ENCODE results near the gene TPBGL. TPM values are rescaled to one million over a fixed set of nuclear protein-coding genes. Genes with fewer than 3 reads are reported as not detected.

The TPBGL gene
- total RNA-seq, 4 donors from 2014 or later = 0.26 to 0.40 (median 0.33) TPM; not detected in 1

GRCh38 chr11:75204685-75205563, 35.6 kb upstream of the TPBGL start:
- H3K4me1 ChIP-seq = peaks cover 0 to 6% (median 0%) of the 10 kb centered on the region in 4 donors
- no peak overlapping the region for H3K4me3 ChIP-seq
- H3K27ac ChIP-seq (replicated peaks in 1 of 4) = no peak overlapping the region
- H3K9me3 ChIP-seq = no peaks in the 10 kb centered on the region
- DNase-seq (ENCODE audit: extremely low spot score) = peak; percentile 95
- H3K27me3 ChIP-seq = peaks cover 0 to 14% (median 0%) of the 10 kb centered on the region in 4 donors
- TF ChIP-seq POLR2A (IDR thresholded peaks at IDR 0.05; ENCODE audit: low read depth) (no peak), POLR2AphosphoS5 (IDR thresholded peaks at IDR 0.05) (no peak), EP300 (IDR thresholded peaks at IDR 0.05) (no peak), CTCF (IDR thresholded peaks at IDR 0.05) (peak; percentile 79 to 84 (median 83))
- intact Hi-C loops (cut with DNase I) = loop anchor here (5.0 kb wide), 1 partner anchor 63 kb away; no protein-coding TSS in a partner anchor
- no peaks in the 10 kb centered on the region for H3K36me3 ChIP-seq
- 35% methylated on average over 7 of the region's 9 CpGs for WGBS

DNA sequence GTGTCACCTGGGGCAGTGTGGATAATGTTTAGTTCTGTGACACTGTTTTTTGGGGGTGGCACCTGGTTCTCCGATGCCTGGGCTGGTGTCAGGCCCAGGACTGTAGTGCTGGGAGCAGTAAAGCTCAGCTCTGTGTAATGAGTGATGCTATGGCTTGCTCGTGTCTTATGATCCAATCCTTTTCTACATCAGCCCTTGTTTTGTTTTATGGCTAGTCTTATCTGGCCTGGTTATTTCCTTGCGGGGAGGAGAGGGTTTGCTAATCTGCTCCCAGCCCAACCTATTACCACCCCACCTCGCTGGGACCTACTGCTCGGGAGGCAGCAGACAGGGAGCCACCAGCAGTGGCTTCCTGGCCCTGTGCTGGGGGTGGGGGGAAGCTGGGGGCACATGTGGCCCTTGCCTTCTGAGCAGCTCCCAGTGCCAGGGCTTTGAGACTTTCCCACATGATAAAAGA, 35.0 kb upstream of the TPBGL start:
- Histone ChIP-seq H3K36me3 (no peaks in the 10 kb centered on the region), H3K27ac (replicated peaks in 1 of 4) (no peak overlapping the region), H3K27me3 (peaks cover 0 to 14% (median 0%) of the 10 kb centered on the region in 4 donors), H3K4me3 (no peak overlapping the region), H3K9me3 (peaks cover 0 to under 1% (median 0%) of the 10 kb centered on the region in 4 donors), H3K4me1 (peaks cover 0 to 3% (median 0%) of the 10 kb centered on the region in 4 donors)
- TF ChIP-seq CTCF (IDR thresholded peaks at IDR 0.05) = no peak
- TF ChIP-seq POLR2AphosphoS5 (IDR thresholded peaks at IDR 0.05) = no peak
- TF ChIP-seq POLR2A (IDR thresholded peaks at IDR 0.05; ENCODE audit: low read depth) = no peak
- no peak for TF ChIP-seq EP300 (IDR thresholded peaks at IDR 0.05)
- intact Hi-C loops (cut with DNase I) = loop anchor here (5.0 kb wide), 1 partner anchor 63 kb away; no protein-coding TSS in a partner anchor
- DNase-seq (ENCODE audit: extremely low spot score) = no peak
- WGBS = 89% methylated on average over 3 of the region's 5 CpGs

DNA sequence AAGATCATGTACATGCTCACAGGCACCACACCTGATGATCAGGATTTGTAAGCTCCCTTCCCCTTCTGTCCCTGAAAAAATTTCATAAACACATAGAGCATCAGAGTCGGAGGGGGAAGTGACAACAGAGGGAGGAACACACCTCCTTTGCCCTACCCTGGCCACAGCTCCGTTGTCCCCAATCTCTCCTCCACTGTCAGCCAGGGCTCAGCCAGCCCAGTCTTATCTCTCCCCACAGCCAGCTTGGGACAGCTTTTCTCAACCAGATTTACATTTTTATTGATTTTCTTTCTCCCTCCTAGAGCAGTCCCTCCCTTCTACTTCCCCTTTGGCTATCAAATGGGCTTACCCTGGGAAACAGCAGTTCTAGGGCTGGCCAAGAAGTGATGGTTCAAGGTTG, 32.1 kb upstream of the TPBGL start:
- no peak for TF ChIP-seq CTCF (IDR thresholded peaks at IDR 0.05)
- TF ChIP-seq EP300 (IDR thresholded peaks at IDR 0.05) = no peak
- no peak for TF ChIP-seq POLR2AphosphoS5 (IDR thresholded peaks at IDR 0.05)
- TF ChIP-seq POLR2A (IDR thresholded peaks at IDR 0.05; ENCODE audit: low read depth) = no peak
- H3K27me3 ChIP-seq = peaks cover 0 to 16% (median 0%) of the 10 kb centered on the region in 4 donors
- H3K9me3 ChIP-seq = peaks cover 0 to 3% (median 0%) of the 10 kb centered on the region in 4 donors
- 53% methylated on average over 2 of the region's 2 CpGs for WGBS
- H3K36me3 ChIP-seq = no peaks in the 10 kb centered on the region
- peaks cover 0 to 3% (median 0%) of the 10 kb centered on the region in 4 donors for H3K4me1 ChIP-seq
- no peak for DNase-seq (ENCODE audit: extremely low spot score)
- intact Hi-C loops (cut with DNase I) = loop anchor here (5.0 kb wide), 1 partner anchor 66 kb away; no protein-coding TSS in a partner anchor
- H3K27ac ChIP-seq (replicated peaks in 1 of 4) = no peak overlapping the region
- no peak overlapping the region for H3K4me3 ChIP-seq

DNA sequence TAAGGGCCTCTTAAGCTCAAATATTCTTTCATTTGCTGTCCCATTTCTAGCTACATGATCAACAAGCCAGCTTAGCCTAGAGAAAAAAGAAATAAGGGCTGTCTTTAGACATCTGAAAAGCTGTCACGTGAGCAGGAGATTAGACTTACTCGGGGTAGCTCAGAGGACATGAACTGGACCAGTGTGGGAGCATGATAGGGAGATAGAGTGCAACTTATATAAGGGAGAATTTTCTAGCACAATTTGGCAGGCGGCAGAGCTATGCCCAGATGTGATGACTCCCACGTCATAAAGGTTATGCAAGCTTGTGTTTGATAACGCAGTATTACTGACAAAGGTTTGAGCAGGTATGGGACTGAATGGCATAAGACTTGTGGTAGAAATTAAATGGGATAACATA, 28.2 kb upstream of the TPBGL start:
- H3K9me3 ChIP-seq = peaks cover 0 to 3% (median 0%) of the 10 kb centered on the region in 4 donors
- H3K27ac ChIP-seq (replicated peaks in 1 of 4) = no peak overlapping the region
- H3K4me3 ChIP-seq = no peak overlapping the region
- 78% methylated on average over 5 of the region's 5 CpGs for WGBS
- intact Hi-C loops (cut with DNase I) = no loop called here
- H3K27me3 ChIP-seq = peaks cover 0 to 22% (median 0%) of the 10 kb centered on the region in 4 donors
- no peaks in the 10 kb centered on the region for H3K4me1 ChIP-seq
- H3K36me3 ChIP-seq = no peaks in the 10 kb centered on the region
- no peak for TF ChIP-seq POLR2AphosphoS5 (IDR thresholded peaks at IDR 0.05)
- TF ChIP-seq POLR2A (IDR thresholded peaks at IDR 0.05; ENCODE audit: low read depth) = no peak
- no peak for TF ChIP-seq CTCF (IDR thresholded peaks at IDR 0.05)
- no peak for TF ChIP-seq EP300 (IDR thresholded peaks at IDR 0.05)
- DNase-seq (ENCODE audit: extremely low spot score) = no peak
